ENCODE measurements around the gene NPIPB9. TPM values are rescaled to one million over a fixed set of nuclear protein-coding genes. Genes with fewer than 3 reads are reported as not detected.
"Not testable (repeated sequence)": the region's sequence is repeated elsewhere in the genome, so short reads cannot be mapped to it uniquely, and the experiment has no call there.

The NPIPB9 gene
- total and polyA plus RNA-seq, 4 donors = 0.35 to 5.5 (median 1.8) TPM

GRCh38 chr16:28802235-28803019 lies 50.8 kb downstream of the NPIPB9 start:
- peak; percentile 44 for TF ChIP-seq CTCF (IDR thresholded peaks at IDR 0.05; ENCODE audit: control extremely low read depth, extremely low read depth)
- not testable (repeated sequence) for H3K4me3 ChIP-seq
- peak; percentile 57 to 77 (median 76) for DNase-seq

GRCh38 chr16:28807445-28808120 lies 56.0 kb downstream of the NPIPB9 start:
- H3K27ac ChIP-seq (ENCODE audit: low read depth in 1 of 2, low read length in 1 of 2); DNase-seq; H3K27me3 ChIP-seq (ENCODE audit: control insufficient read depth in 3 of 3, insufficient read depth in 3 of 3, low read length in 2 of 3); H3K9ac ChIP-seq (ENCODE audit: insufficient read depth in 1 of 2, low read length in 2 of 2); H3K36me3 ChIP-seq (ENCODE audit: control insufficient read depth in 4 of 4, insufficient read depth in 4 of 4, low read length in 4 of 4); H3K4me1 ChIP-seq (ENCODE audit: control insufficient read depth in 5 of 5, insufficient read depth in 5 of 5, low read length in 5 of 5); H3K9me3 ChIP-seq (ENCODE audit: control insufficient read depth in 4 of 4, insufficient read depth in 3 of 4, low read length in 3 of 4); ATAC-seq (ENCODE audit: insufficient read depth, low FRiP score); H3K4me3 ChIP-seq: not testable (repeated sequence)
- no CpG with 5 or more reads among the region's 11 CpGs for WGBS, 2 donors

More at GRCh38 chr16:28802235-28803019, 50.8 kb downstream of the NPIPB9 start:
- H3K27me3 ChIP-seq (ENCODE audit: control insufficient read depth in 3 of 3, insufficient read depth in 3 of 3, low read length in 2 of 3); H3K4me1 ChIP-seq (ENCODE audit: control insufficient read depth in 5 of 5, insufficient read depth in 5 of 5, low read length in 5 of 5); H3K9me3 ChIP-seq (ENCODE audit: control insufficient read depth in 4 of 4, insufficient read depth in 3 of 4, low read length in 3 of 4); H3K9ac ChIP-seq (ENCODE audit: insufficient read depth in 1 of 2, low read length in 2 of 2); H3K27ac ChIP-seq (ENCODE audit: low read depth in 1 of 2, low read length in 1 of 2); H3K36me3 ChIP-seq (ENCODE audit: control insufficient read depth in 4 of 4, insufficient read depth in 4 of 4, low read length in 4 of 4): not testable (repeated sequence)
- ATAC-seq (ENCODE audit: insufficient read depth, low FRiP score) = peak; percentile 79
- WGBS, 2 donors = 49 to 73% methylated on average over 5 to 8 of the region's 13 CpGs

- ATAC-seq (ENCODE audit: insufficient read depth, low FRiP score) = no peak
- H3K9me3 ChIP-seq (ENCODE audit: control insufficient read depth in 4 of 4, insufficient read depth in 3 of 4, low read length in 3 of 4) = no peaks in the 10 kb centered on the region
- 68 to 74% methylated on average over 5 of the region's 5 CpGs for WGBS, 2 donors
Observed at GRCh38 chr16:28820016-28820415, 68.4 kb downstream of the NPIPB9 start.

GRCh38 chr16:28820546-28820945 lies 69.0 kb downstream of the NPIPB9 start:
- DNase-seq; H3K36me3 ChIP-seq (ENCODE audit: control insufficient read depth in 4 of 4, insufficient read depth in 4 of 4, low read length in 4 of 4); H3K9me3 ChIP-seq (ENCODE audit: control insufficient read depth in 4 of 4, insufficient read depth in 3 of 4, low read length in 3 of 4); H3K9ac ChIP-seq (ENCODE audit: insufficient read depth in 1 of 2, low read length in 2 of 2); H3K27ac ChIP-seq (ENCODE audit: low read depth in 1 of 2, low read length in 1 of 2); ATAC-seq (ENCODE audit: insufficient read depth, low FRiP score); H3K4me3 ChIP-seq; H3K27me3 ChIP-seq (ENCODE audit: control insufficient read depth in 3 of 3, insufficient read depth in 3 of 3, low read length in 2 of 3): not testable (repeated sequence)
- peaks cover 0 to 18% (median 5%) of the 10 kb centered on the region in 5 donors for H3K4me1 ChIP-seq (ENCODE audit: control insufficient read depth in 5 of 5, insufficient read depth in 5 of 5, low read length in 5 of 5)
- WGBS, 2 donors = 93 to 96% methylated on average over 13 of the region's 13 CpGs

More at GRCh38 chr16:28820016-28820415, 68.4 kb downstream of the NPIPB9 start:
- no peak overlapping the region for H3K27ac ChIP-seq (ENCODE audit: low read depth in 1 of 2, low read length in 1 of 2)
- peaks cover 0 to 5% (median 0%) of the 10 kb centered on the region in 4 donors for H3K36me3 ChIP-seq (ENCODE audit: control insufficient read depth in 4 of 4, insufficient read depth in 4 of 4, low read length in 4 of 4)
- no peak for TF ChIP-seq CTCF (IDR thresholded peaks at IDR 0.05; ENCODE audit: control extremely low read depth, extremely low read depth)
- H3K9ac ChIP-seq (ENCODE audit: insufficient read depth in 1 of 2, low read length in 2 of 2) = no peak overlapping the region
- H3K4me3 ChIP-seq = no peak overlapping the region
- peaks cover 0 to 13% (median 1%) of the 10 kb centered on the region in 5 donors for H3K4me1 ChIP-seq (ENCODE audit: control insufficient read depth in 5 of 5, insufficient read depth in 5 of 5, low read length in 5 of 5)
- no peak for DNase-seq
- no peaks in the 10 kb centered on the region for H3K27me3 ChIP-seq (ENCODE audit: control insufficient read depth in 3 of 3, insufficient read depth in 3 of 3, low read length in 2 of 3)
